SK-N-SH (cell line): Measurements from ENCODE around the gene KRT80. TPM values are rescaled to one million over a fixed set of nuclear protein-coding genes. Genes with fewer than 3 reads are reported as not detected.

ENCODE experiments used
- CTCF ChIA-PET: fragments of 300-600, 350-600 bp; formaldehyde crosslinking; extraction: SDS; loops from one replicate; lab custom pipeline; 2021; lab: Yijun Ruan, JAX
- POLR2A ChIA-PET: fragments of 350-600 bp; sonication (Branson Sonifier 250); formaldehyde crosslinking; extraction: SDS; loops from one replicate; lab custom pipeline; 2020; ENCODE audit warnings: antibody characterized with exemption, inconsistent platforms; lab: Yijun Ruan, JAX
- DNase-seq: peaks from one replicate; pipeline ENCODE4 v3.0.0; 2012
- H2AFZ ChIP-seq: fragments of 200-600 bp; sonication (generic); 2 replicates; pipeline ENCODE4 v1.8.1; 2016; ENCODE audit warnings: antibody characterized with exemption, mild to moderate bottlenecking, low read depth
- H3F3A ChIP-seq: fragments of 200-600 bp; sonication (generic); replicated peaks from 2 replicates; pipeline ENCODE3; 2016; ENCODE audit warnings: antibody characterized with exemption, mild to moderate bottlenecking; ENCODE audit not compliant: insufficient read depth
- H3K27ac ChIP-seq, 2 experiments: fragments of 200-500 bp in 1 of 2; fragments of 200-600 bp in 1 of 2; sonication (Bioruptor generic) in 1 of 2; sonication (generic), shearing (Covaris generic) in 1 of 2; 2 replicates each; pipeline versions ENCODE4 v1.5.1 to v1.6.1; 2014 to 2016; ENCODE audit warnings: low read depth in 2 of 2, inconsistent platforms in 1 of 2, low read length in 1 of 2, mild to moderate bottlenecking in 1 of 2, mixed read lengths in 1 of 2
- H3K27me3 ChIP-seq: fragments of 200-600 bp; sonication (generic), shearing (Covaris generic); 2 replicates; pipeline ENCODE4 v1.6.1; 2016; ENCODE audit warnings: mixed run types; ENCODE audit not compliant: insufficient read depth
- H3K36me3 ChIP-seq, 2 experiments: fragments of 200-500 bp in 1 of 2; fragments of 200-600 bp in 1 of 2; sonication (Bioruptor generic) in 1 of 2; sonication (generic) in 1 of 2; replicated peaks in 1 of 2; 2 replicates each; pipeline versions ENCODE3 to v1.5.1; 2014 to 2016; ENCODE audit warnings: low read length in 1 of 2, mild to moderate bottlenecking in 1 of 2; ENCODE audit not compliant: insufficient read depth in 2 of 2, control insufficient read depth in 1 of 2
- H3K4me1 ChIP-seq, 2 experiments: fragments of 200-500 bp in 1 of 2; fragments of 200-600 bp in 1 of 2; sonication (Bioruptor generic) in 1 of 2; sonication (generic), shearing (Covaris generic) in 1 of 2; 2 replicates each; pipeline versions ENCODE4 v1.5.1 to v1.6.1; 2014 to 2016; ENCODE audit warnings: low read depth in 1 of 2, low read length in 1 of 2, mixed run types in 1 of 2; ENCODE audit not compliant: insufficient read depth in 2 of 2, control insufficient read depth in 1 of 2
- H3K4me2 ChIP-seq: fragments of 200-600 bp; sonication (generic), shearing (Covaris generic); 2 replicates; pipeline ENCODE4 v1.6.1; 2017; ENCODE audit warnings: mixed run types
- H3K4me3 ChIP-seq, 2 experiments: fragments of 200-500 bp in 1 of 2; fragments of 200-600 bp in 1 of 2; sonication (Bioruptor generic) in 1 of 2; sonication (generic), shearing (Covaris generic) in 1 of 2; 2 replicates each; pipeline versions ENCODE4 v1.5.1 to v1.8.1; 2014 to 2016; ENCODE audit warnings: low read depth in 2 of 2, inconsistent platforms in 1 of 2, low read length in 1 of 2, mild to moderate bottlenecking in 1 of 2, mixed read lengths in 1 of 2, moderate library complexity in 1 of 2
- H3K79me2 ChIP-seq: fragments of 200-600 bp; sonication (generic); 2 replicates; pipeline ENCODE4 v1.8.1; 2017; ENCODE audit warnings: mild to moderate bottlenecking; ENCODE audit not compliant: insufficient read depth
- H3K9ac ChIP-seq: fragments of 200-600 bp; sonication (generic); 2 replicates; pipeline ENCODE4 v1.6.1; 2017; ENCODE audit warnings: mixed run types
- H3K9me2 ChIP-seq: fragments of 200-600 bp; sonication (generic); 2 replicates; pipeline ENCODE4 v1.6.1; 2017; ENCODE audit warnings: mixed run types
- H3K9me3 ChIP-seq: fragments of 200-600 bp; sonication (generic); 2 replicates; pipeline ENCODE4 v1.6.1; 2017; ENCODE audit warnings: mixed run types, mild to moderate bottlenecking, moderate library complexity
- H4K20me1 ChIP-seq: fragments of 200-600 bp; sonication (generic); 2 replicates; pipeline ENCODE4 v1.6.1; 2017; ENCODE audit warnings: mild to moderate bottlenecking, mixed run types; ENCODE audit not compliant: insufficient read depth
- CHD2 ChIP-seq: fragments of 150-350 bp; IDR thresholded peaks from 2 replicates; pipeline ENCODE4 v1.6.1; 2018; ENCODE audit warnings: low read length; ENCODE audit not compliant: partially characterized antibody
- FOSL2 ChIP-seq: IDR thresholded peaks from 2 replicates; pipeline ENCODE4 v1.4.0; 2012; ENCODE audit warnings: low read depth, mild to moderate bottlenecking, moderate library complexity, borderline replicate concordance
- GABPA ChIP-seq: IDR thresholded peaks from 2 replicates; pipeline ENCODE4 v1.4.0; 2012; ENCODE audit warnings: low read depth, mild to moderate bottlenecking
- JUND ChIP-seq: IDR thresholded peaks from 2 replicates; pipeline ENCODE4 v1.4.0; 2012
- MEF2A ChIP-seq: IDR thresholded peaks from 2 replicates; pipeline ENCODE4 v1.4.0; 2012; ENCODE audit warnings: low read depth, borderline replicate concordance
- NRF1 ChIP-seq: IDR thresholded peaks from 2 replicates; pipeline ENCODE4 v1.6.1; 2012; ENCODE audit warnings: low read depth, mild to moderate bottlenecking, low read length
- POLR2AphosphoS5 ChIP-seq: IDR thresholded peaks from 2 replicates; pipeline ENCODE4 v1.6.1; 2012; ENCODE audit warnings: low read depth, low read length
- RXRA ChIP-seq: IDR thresholded peaks from 2 replicates; pipeline ENCODE4 v1.4.0; 2012; ENCODE audit warnings: low read depth, mild to moderate bottlenecking, borderline replicate concordance
- SMC3 ChIP-seq: IDR thresholded peaks from 2 replicates; pipeline ENCODE4 v1.6.1; 2012; ENCODE audit warnings: low read depth, low read length, improper control_type of control experiment
- TAF1 ChIP-seq: IDR thresholded peaks from 2 replicates; pipeline ENCODE4 v1.6.1; 2012; ENCODE audit warnings: low read depth, mild to moderate bottlenecking, low read length, moderate library complexity, borderline replicate concordance
- TEAD4 ChIP-seq: IDR thresholded peaks from 2 replicates; pipeline ENCODE4 v1.4.0; 2012; ENCODE audit warnings: mild to moderate bottlenecking, borderline replicate concordance; ENCODE audit not compliant: insufficient read depth
- YY1 ChIP-seq: IDR thresholded peaks from 2 replicates; pipeline ENCODE4 v1.4.0; 2012; ENCODE audit warnings: low read depth, mild to moderate bottlenecking
- WGBS: methylation state at CpG from one replicate; pipeline ENCODE4 v1.1.6; 2017; ENCODE audit warnings: low lambda C conversion rate; 5-methylcytosine and 5-hydroxymethylcytosine counted together
- polyA plus RNA-seq, 3 experiments: library from polyadenylated mRNA; depleted of rRNA; stranded (reverse); fragments of >200 nt; gene quantifications; 2 replicates each; pipeline ENCODE4 v1.2.3, GENCODE V29; 2012
- TF ChIP-seq, protein P1 (sequence below): fragments of 150-350 bp; IDR thresholded peaks from 2 replicates; pipeline ENCODE4 v1.6.1; 2016; ENCODE audit warnings: mild to moderate bottlenecking, low read depth, low read length
- TF ChIP-seq, protein P2 (sequence below): IDR thresholded peaks from 2 replicates; pipeline ENCODE4 v1.6.1; 2012; ENCODE audit warnings: mild to moderate bottlenecking, low read depth, low read length, moderate library complexity
- TF ChIP-seq, protein P3 (sequence below): fragments of 150-350 bp; IDR thresholded peaks from 2 replicates; pipeline ENCODE4 v1.6.1; 2017; ENCODE audit warnings: antibody characterized with exemption, low read length, low read depth, borderline replicate concordance
- TF ChIP-seq, protein P4 (sequence below): IDR thresholded peaks from 2 replicates; pipeline ENCODE4 v1.4.0; 2012; ENCODE audit warnings: low read depth, borderline replicate concordance

Gene KRT80
- polyA plus RNA-seq, 1 of the 3 experiments (the other 2 are of a cell fraction): 14.9 TPM

DNA sequence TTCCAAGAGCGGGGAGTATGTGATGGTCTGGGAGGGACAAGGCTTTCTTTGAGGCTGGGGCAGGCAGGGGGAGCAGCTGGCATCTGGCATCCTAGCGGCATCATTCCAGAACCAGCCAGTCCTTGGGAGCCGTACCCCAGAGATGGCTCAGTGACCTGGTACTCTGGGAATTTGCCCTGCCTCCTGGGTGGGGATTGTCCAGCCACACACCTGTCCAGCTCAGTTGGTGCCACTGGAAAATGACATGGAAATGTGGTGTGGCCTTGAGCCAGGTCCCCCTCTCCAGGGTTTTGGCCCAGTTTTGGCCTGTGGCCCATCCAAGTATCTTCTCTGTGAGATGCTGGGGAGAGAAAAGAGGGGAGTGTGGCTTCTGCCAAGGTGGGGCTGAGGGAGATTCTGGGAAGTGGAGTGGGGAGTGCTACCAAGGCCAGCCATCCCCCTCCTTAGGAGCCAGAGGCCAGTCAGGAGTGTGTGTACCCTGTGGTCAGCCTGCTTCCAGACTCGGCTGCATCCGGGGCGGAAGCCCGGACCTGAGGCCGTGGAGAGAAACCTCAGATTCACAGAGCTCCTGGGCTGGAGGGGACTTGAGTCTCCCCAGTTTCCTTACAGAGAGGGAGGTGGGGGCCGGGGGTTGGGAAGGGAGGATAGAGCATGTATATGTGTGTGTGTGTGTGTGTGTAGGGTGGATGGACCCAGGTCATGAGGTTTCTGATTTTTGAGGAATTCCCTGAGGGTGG is 14.7 kb upstream of the KRT80 start:
- H2AFZ ChIP-seq: no peak overlapping the region
- no peak overlapping the region for H3K9ac ChIP-seq
- TF ChIP-seq, protein P1, sequence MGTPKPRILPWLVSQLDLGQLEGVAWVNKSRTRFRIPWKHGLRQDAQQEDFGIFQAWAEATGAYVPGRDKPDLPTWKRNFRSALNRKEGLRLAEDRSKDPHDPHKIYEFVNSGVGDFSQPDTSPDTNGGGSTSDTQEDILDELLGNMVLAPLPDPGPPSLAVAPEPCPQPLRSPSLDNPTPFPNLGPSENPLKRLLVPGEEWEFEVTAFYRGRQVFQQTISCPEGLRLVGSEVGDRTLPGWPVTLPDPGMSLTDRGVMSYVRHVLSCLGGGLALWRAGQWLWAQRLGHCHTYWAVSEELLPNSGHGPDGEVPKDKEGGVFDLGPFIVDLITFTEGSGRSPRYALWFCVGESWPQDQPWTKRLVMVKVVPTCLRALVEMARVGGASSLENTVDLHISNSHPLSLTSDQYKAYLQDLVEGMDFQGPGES: no peak
- TF ChIP-seq MEF2A (no peak), NRF1 (no peak), RXRA (no peak), YY1 (no peak), FOSL2 (no peak), TEAD4 (no peak), JUND (no peak), TAF1 (no peak), GABPA (no peak), CHD2 (no peak), POLR2AphosphoS5 (no peak), SMC3 (no peak)
- TF ChIP-seq, protein P2, sequence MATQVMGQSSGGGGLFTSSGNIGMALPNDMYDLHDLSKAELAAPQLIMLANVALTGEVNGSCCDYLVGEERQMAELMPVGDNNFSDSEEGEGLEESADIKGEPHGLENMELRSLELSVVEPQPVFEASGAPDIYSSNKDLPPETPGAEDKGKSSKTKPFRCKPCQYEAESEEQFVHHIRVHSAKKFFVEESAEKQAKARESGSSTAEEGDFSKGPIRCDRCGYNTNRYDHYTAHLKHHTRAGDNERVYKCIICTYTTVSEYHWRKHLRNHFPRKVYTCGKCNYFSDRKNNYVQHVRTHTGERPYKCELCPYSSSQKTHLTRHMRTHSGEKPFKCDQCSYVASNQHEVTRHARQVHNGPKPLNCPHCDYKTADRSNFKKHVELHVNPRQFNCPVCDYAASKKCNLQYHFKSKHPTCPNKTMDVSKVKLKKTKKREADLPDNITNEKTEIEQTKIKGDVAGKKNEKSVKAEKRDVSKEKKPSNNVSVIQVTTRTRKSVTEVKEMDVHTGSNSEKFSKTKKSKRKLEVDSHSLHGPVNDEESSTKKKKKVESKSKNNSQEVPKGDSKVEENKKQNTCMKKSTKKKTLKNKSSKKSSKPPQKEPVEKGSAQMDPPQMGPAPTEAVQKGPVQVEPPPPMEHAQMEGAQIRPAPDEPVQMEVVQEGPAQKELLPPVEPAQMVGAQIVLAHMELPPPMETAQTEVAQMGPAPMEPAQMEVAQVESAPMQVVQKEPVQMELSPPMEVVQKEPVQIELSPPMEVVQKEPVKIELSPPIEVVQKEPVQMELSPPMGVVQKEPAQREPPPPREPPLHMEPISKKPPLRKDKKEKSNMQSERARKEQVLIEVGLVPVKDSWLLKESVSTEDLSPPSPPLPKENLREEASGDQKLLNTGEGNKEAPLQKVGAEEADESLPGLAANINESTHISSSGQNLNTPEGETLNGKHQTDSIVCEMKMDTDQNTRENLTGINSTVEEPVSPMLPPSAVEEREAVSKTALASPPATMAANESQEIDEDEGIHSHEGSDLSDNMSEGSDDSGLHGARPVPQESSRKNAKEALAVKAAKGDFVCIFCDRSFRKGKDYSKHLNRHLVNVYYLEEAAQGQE: no peak
- TF ChIP-seq, protein P3, sequence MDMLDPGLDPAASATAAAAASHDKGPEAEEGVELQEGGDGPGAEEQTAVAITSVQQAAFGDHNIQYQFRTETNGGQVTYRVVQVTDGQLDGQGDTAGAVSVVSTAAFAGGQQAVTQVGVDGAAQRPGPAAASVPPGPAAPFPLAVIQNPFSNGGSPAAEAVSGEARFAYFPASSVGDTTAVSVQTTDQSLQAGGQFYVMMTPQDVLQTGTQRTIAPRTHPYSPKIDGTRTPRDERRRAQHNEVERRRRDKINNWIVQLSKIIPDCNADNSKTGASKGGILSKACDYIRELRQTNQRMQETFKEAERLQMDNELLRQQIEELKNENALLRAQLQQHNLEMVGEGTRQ: no peak
- TF ChIP-seq, protein P4, sequence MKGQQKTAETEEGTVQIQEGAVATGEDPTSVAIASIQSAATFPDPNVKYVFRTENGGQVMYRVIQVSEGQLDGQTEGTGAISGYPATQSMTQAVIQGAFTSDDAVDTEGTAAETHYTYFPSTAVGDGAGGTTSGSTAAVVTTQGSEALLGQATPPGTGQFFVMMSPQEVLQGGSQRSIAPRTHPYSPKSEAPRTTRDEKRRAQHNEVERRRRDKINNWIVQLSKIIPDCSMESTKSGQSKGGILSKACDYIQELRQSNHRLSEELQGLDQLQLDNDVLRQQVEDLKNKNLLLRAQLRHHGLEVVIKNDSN: no peak
- H3K27ac ChIP-seq: peak overlapping the region in 1 of 2 experiments; percentile 89; a peak in 2 of 4 replicates
- ChIA-PET CTCF (interaction anchor here (0.6 to 3.6 kb wide), 8 partner anchors 16 to 181 kb away, joined by 3 to 13 read pairs (median 4); no protein-coding TSS in a partner anchor), POLR2A (interaction anchor here (1.0 kb wide), 1 partner anchor 10 kb away, joined by 3 read pairs; no protein-coding TSS in a partner anchor)
- H3K9me3 ChIP-seq: no peaks in the 10 kb centered on the region
- H3K27me3 ChIP-seq: no peaks in the 10 kb centered on the region
- no peaks in the 10 kb centered on the region for H3K36me3 ChIP-seq
- H3K4me2 ChIP-seq: no peak overlapping the region
- 95% methylated on average over 5 of the region's 9 CpGs for WGBS
- H3K4me1 ChIP-seq: peaks cover 34 to 77% of the 10 kb centered on the region in 2 experiments
- no peaks in the 10 kb centered on the region for H4K20me1 ChIP-seq
- no peaks in the 10 kb centered on the region for H3K79me2 ChIP-seq
- H3K4me3 ChIP-seq: no peak overlapping the region
- H3F3A ChIP-seq: peaks cover 23% of the 10 kb centered on the region
- no peak for DNase-seq
- no peaks in the 10 kb centered on the region for H3K9me2 ChIP-seq
